Stimulated activated naive CD8-positive, alpha-beta T cell treated with anti-CD3 and anti-CD28 coated beads, Interleukin-15, Interleukin-2, amounts not matched to agents 100 U/mL and 50 U/mL, for 24 hours (primary cell): ENCODE results near the gene APBA2.

ENCODE experiments used
- ATAC-seq: fragments of 150-1000 bp; cut with Tn5 transposase; one replicate; pipeline ENCODE4 v1.10.0; 2021
- DNase-seq: peaks from one replicate; pipeline ENCODE4 v3.0.0; 2021

Gene APBA2

GRCh38 chr15:29120593-29121368 is 235.0 kb downstream of the APBA2 start:
- DNase-seq (no peak), ATAC-seq (no peak)

- no peak for ATAC-seq
- DNase-seq = no peak
Measured at GRCh38 chr15:29121369-29121656, 235.5 kb downstream of the APBA2 start.

GRCh38 chr15:29121907-29122306 is 236.1 kb downstream of the APBA2 start:
- DNase-seq = no peak
- ATAC-seq = no peak

- DNase-seq (no peak), ATAC-seq (no peak)
Measured at GRCh38 chr15:29122506-29122905, 236.7 kb downstream of the APBA2 start.

GRCh38 chr15:29123171-29123570 is 237.4 kb downstream of the APBA2 start:
- no peak for DNase-seq

GRCh38 chr15:29123991-29124390 is 238.2 kb downstream of the APBA2 start:
- ATAC-seq = no peak

More at GRCh38 chr15:29123171-29123570, 237.4 kb downstream of the APBA2 start:
- no peak for ATAC-seq

GRCh38 chr15:29124581-29125381 is 239.0 kb downstream of the APBA2 start:
- ATAC-seq (no peak), DNase-seq (no peak)

More at GRCh38 chr15:29123991-29124390, 238.2 kb downstream of the APBA2 start:
- DNase-seq = no peak

GRCh38 chr15:29125382-29126207 is 239.8 kb downstream of the APBA2 start:
- DNase-seq = no peak
- ATAC-seq = no peak

- no peak for DNase-seq
Measured at GRCh38 chr15:29126208-29126536, 240.4 kb downstream of the APBA2 start.

GRCh38 chr15:29126821-29127461 is 241.2 kb downstream of the APBA2 start:
- ATAC-seq = no peak
- DNase-seq = no peak

More at GRCh38 chr15:29126208-29126536, 240.4 kb downstream of the APBA2 start:
- ATAC-seq = no peak

- no peak for ATAC-seq
- DNase-seq = no peak
Measured at GRCh38 chr15:29127506-29128430, 242.0 kb downstream of the APBA2 start.

- no peak for DNase-seq
- no peak for ATAC-seq
Measured at GRCh38 chr15:29128671-29129070, 242.9 kb downstream of the APBA2 start.

GRCh38 chr15:29129221-29129620 is 243.4 kb downstream of the APBA2 start:
- no peak for DNase-seq
- no peak for ATAC-seq

- no peak for ATAC-seq
- DNase-seq = no peak
Measured at GRCh38 chr15:29129926-29130325, 244.2 kb downstream of the APBA2 start.

- no peak for ATAC-seq
- no peak for DNase-seq
Measured at GRCh38 chr15:29130476-29130875, 244.7 kb downstream of the APBA2 start.

GRCh38 chr15:29130951-29131839 is 245.4 kb downstream of the APBA2 start:
- ATAC-seq (no peak), DNase-seq (no peak)

- DNase-seq (no peak), ATAC-seq (no peak)
Measured at GRCh38 chr15:29131840-29132420, 246.2 kb downstream of the APBA2 start.

- ATAC-seq = no peak
Measured at GRCh38 chr15:29132735-29133181, 247.0 kb downstream of the APBA2 start.

GRCh38 chr15:29133321-29133720 is 247.5 kb downstream of the APBA2 start:
- ATAC-seq (no peak), DNase-seq (no peak)

More at GRCh38 chr15:29132735-29133181, 247.0 kb downstream of the APBA2 start:
- DNase-seq = no peak

GRCh38 chr15:29133791-29134190 is 248.0 kb downstream of the APBA2 start:
- ATAC-seq = no peak
- no peak for DNase-seq
